SIG-M5 treated with dmso at 0.1 percent for 504 hours (cell line): Measurements from ENCODE around the gene ADD2.
"Not testable (repeated sequence)": the region's sequence is repeated elsewhere in the genome, so short reads cannot be mapped to it uniquely, and the experiment has no call there.

ENCODE experiments used
- DNase-seq: peaks from one replicate; lab custom pipeline; 2025; ENCODE audit not compliant: unreplicated experiment; lab: John Stamatoyannopoulos, UW

The ADD2 gene

DNA sequence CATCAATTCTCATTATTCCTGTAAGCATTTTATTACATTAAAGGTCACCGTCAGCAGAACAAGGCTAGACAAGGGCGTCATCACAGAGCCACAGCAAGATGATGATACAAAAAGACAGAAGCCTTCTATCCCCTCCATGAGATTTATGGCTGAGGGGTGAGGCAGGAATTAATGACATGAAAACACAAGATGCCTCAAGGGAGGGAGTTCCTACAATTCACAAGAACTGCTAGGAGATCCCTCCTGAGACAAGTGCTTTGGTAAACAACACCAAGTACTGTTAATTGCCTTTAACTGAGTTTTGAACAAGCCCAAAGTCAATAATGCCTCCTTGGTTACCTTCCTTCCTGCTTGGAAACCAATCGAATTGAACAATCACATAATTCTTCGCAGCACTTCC, 14.1 kb downstream of the ADD2 start:
- no peak for DNase-seq

DNA sequence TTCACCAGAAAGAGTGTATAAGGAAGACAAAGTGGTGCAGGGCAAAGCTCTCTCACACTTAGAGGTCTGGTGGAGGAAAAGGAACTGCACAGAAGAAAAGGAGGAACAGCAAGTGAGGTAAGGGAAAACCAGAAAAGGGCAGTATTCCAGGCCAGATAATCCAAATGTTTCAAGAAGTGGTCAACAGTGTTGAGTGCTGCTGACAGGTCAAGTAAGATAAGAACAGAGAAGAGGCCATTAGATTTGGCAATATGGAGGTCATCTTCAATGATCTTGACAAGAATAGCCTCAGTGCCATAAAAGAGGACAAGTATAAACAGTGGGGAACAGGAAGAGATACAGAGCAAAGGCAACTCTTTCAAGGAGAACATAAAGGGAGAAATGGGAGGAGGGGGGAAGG, 15.0 kb downstream of the ADD2 start:
- DNase-seq: no peak

GRCh38 chr2:70752396-70752795, 15.6 kb downstream of the ADD2 start:
- no peak for DNase-seq

- no peak for DNase-seq
These were observed 16.1 kb downstream of the ADD2 start for GRCh38 chr2:70751881-70752280.

- no peak for DNase-seq
These were observed 17.7 kb downstream of the ADD2 start for GRCh38 chr2:70750320-70750719.

GRCh38 chr2:70748002-70748784, 19.8 kb downstream of the ADD2 start:
- no peak for DNase-seq

- DNase-seq: no peak
These were observed 20.7 kb downstream of the ADD2 start for GRCh38 chr2:70747284-70747683.

- DNase-seq: no peak
These were observed 21.7 kb downstream of the ADD2 start for GRCh38 chr2:70746094-70746974.

GRCh38 chr2:70745276-70745825, 22.6 kb downstream of the ADD2 start:
- DNase-seq: no peak

- DNase-seq: no peak
These were observed 23.6 kb downstream of the ADD2 start for GRCh38 chr2:70744397-70744796.

- no peak for DNase-seq
These were observed 24.3 kb downstream of the ADD2 start for GRCh38 chr2:70743677-70744076.

GRCh38 chr2:70743068-70743467, 24.9 kb downstream of the ADD2 start:
- no peak for DNase-seq

GRCh38 chr2:70739492-70739891, 28.5 kb downstream of the ADD2 start:
- DNase-seq: not testable (repeated sequence)

DNA sequence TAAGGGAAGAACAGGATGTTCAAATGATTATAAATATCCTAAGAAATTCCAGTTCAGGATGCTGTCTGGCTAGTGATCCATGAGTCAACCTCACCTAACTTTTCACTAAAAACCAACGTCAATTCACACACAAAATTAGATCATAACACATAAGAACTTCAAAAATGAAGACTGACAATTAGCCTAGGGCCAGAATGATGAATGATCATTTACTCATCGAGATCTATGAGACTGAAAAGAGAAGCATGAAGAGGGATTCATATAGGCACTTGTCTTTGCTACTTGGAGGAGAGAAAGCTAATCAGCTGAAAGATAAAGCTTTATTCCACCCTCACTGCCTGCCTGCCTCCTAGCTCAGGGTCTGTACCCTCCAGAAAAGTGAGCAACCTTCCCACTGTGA, 29.8 kb downstream of the ADD2 start:
- DNase-seq: no peak

- DNase-seq: no peak
These were observed 32.9 kb downstream of the ADD2 start for GRCh38 chr2:70735071-70735470.

- DNase-seq: no peak
These were observed 34.3 kb downstream of the ADD2 start for GRCh38 chr2:70733646-70734180.

- no peak for DNase-seq
These were observed 35.0 kb downstream of the ADD2 start for GRCh38 chr2:70732766-70733645.

GRCh38 chr2:70730730-70731129, 37.3 kb downstream of the ADD2 start:
- no peak for DNase-seq

DNA sequence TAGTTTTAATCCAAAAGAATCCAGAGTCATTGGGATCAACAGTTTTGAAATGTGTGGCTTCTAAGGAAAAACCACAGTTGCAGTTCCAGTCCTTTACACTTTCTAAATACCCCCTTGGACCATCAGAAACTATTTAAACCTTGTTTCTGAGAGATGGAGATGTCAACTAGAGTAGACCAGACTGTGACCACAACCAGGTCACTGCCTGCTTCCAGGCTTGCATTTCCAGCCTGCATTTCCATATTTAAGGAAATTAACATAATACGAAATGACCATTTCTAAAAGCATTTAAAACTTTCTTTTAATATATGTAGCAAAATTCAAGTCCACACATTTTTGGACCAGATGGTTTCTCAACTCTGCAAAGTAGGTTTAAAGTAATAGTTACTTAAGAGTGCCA, 38.4 kb downstream of the ADD2 start:
- no peak for DNase-seq

DNA sequence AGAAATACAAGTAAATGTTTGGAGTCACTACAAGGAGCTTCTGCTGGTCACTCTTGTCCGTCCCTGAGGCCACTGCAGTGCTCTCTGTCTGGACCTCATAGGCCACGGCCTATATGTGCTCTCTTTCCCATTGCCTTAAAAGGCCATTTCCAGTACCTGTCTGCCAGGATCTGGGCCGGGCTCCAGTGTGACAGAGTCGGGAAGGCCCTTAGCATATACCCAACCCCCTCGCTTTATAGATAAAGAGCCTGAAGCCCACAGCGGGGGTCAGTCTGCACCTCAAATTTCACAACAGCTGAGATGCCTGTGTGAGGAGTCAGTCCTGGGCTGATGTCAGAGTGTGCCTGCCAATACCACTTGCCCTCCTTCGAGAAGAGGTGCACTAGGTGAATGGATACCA, 39.9 kb downstream of the ADD2 start:
- DNase-seq: no peak
